ENCODE results near the gene MBP.

MBP gene

GRCh38 chr18:77012806-77013541, 119.6 kb downstream of the MBP start:
- Histone ChIP-seq H3K36me3 (replicated peaks) (no peaks in the 10 kb centered on the region), H3K9me3 (no peaks in the 10 kb centered on the region), H3K27me3 (ENCODE audit: low read depth) (no peaks in the 10 kb centered on the region), H3K4me1 (no peaks in the 10 kb centered on the region), H3K4me3 (no peak overlapping the region)
- DNase-seq (ENCODE audit: low spot score in 2 of 2) = no peak
- in situ Hi-C loops (cut with MboI; ENCODE audit: low sequenced_read_pairs) = no loop called here

GRCh38 chr18:77012120-77012519, 120.5 kb downstream of the MBP start:
- Histone ChIP-seq H3K4me3 (no peak overlapping the region), H3K27me3 (ENCODE audit: low read depth) (no peaks in the 10 kb centered on the region), H3K4me1 (no peaks in the 10 kb centered on the region), H3K36me3 (replicated peaks) (no peaks in the 10 kb centered on the region), H3K9me3 (no peaks in the 10 kb centered on the region)
- in situ Hi-C loops (cut with MboI; ENCODE audit: low sequenced_read_pairs) = no loop called here
- DNase-seq (ENCODE audit: low spot score in 2 of 2) = no peak

- Histone ChIP-seq H3K4me1 (no peaks in the 10 kb centered on the region), H3K36me3 (replicated peaks) (no peaks in the 10 kb centered on the region), H3K27me3 (ENCODE audit: low read depth) (0 out of 2 replicates have a peak, but pooled peaks cover under 1% of the 10 kb centered on the region), H3K4me3 (no peak overlapping the region), H3K9me3 (no peaks in the 10 kb centered on the region)
- in situ Hi-C loops (cut with MboI; ENCODE audit: low sequenced_read_pairs) = no loop called here
- DNase-seq (ENCODE audit: low spot score in 2 of 2) = no peak
Observed at GRCh38 chr18:77009675-77010074, 122.9 kb downstream of the MBP start.

- no peak overlapping the region for H3K4me3 ChIP-seq
- H3K27me3 ChIP-seq (ENCODE audit: low read depth) = 0 out of 2 replicates have a peak, but pooled peaks cover 3% of the 10 kb centered on the region
- H3K4me1 ChIP-seq = no peaks in the 10 kb centered on the region
- no peaks in the 10 kb centered on the region for H3K36me3 ChIP-seq (replicated peaks)
- no peaks in the 10 kb centered on the region for H3K9me3 ChIP-seq
- DNase-seq (ENCODE audit: low spot score in 2 of 2) = no peak
- in situ Hi-C loops (cut with MboI; ENCODE audit: low sequenced_read_pairs) = no loop called here
Observed at GRCh38 chr18:77008576-77009315, 123.8 kb downstream of the MBP start.

- H3K27me3 ChIP-seq (ENCODE audit: low read depth) = 0 out of 2 replicates have a peak, but pooled peaks cover 3% of the 10 kb centered on the region
Observed at GRCh38 chr18:77008006-77008405, 124.6 kb downstream of the MBP start.

GRCh38 chr18:77007251-77007650, 125.3 kb downstream of the MBP start:
- no peak for DNase-seq (ENCODE audit: low spot score in 2 of 2)
- no peaks in the 10 kb centered on the region for H3K9me3 ChIP-seq
- 0 out of 2 replicates have a peak, but pooled peaks cover 3% of the 10 kb centered on the region for H3K27me3 ChIP-seq (ENCODE audit: low read depth)
- in situ Hi-C loops (cut with MboI; ENCODE audit: low sequenced_read_pairs) = no loop called here
- H3K4me1 ChIP-seq = no peaks in the 10 kb centered on the region
- H3K36me3 ChIP-seq (replicated peaks) = no peaks in the 10 kb centered on the region
- no peak overlapping the region for H3K4me3 ChIP-seq

More at GRCh38 chr18:77008006-77008405, 124.6 kb downstream of the MBP start:
- Histone ChIP-seq H3K4me1 (no peaks in the 10 kb centered on the region), H3K36me3 (replicated peaks) (no peaks in the 10 kb centered on the region), H3K9me3 (no peaks in the 10 kb centered on the region), H3K4me3 (no peak overlapping the region)
- in situ Hi-C loops (cut with MboI; ENCODE audit: low sequenced_read_pairs) = no loop called here
- no peak for DNase-seq (ENCODE audit: low spot score in 2 of 2)

- Histone ChIP-seq H3K36me3 (replicated peaks) (no peaks in the 10 kb centered on the region), H3K9me3 (no peaks in the 10 kb centered on the region), H3K4me1 (no peaks in the 10 kb centered on the region), H3K4me3 (no peak overlapping the region), H3K27me3 (ENCODE audit: low read depth) (0 out of 2 replicates have a peak, but pooled peaks cover 3% of the 10 kb centered on the region)
- DNase-seq (ENCODE audit: low spot score in 2 of 2) = no peak
- in situ Hi-C loops (cut with MboI; ENCODE audit: low sequenced_read_pairs) = no loop called here
Observed at GRCh38 chr18:77006305-77007175, 126.0 kb downstream of the MBP start.

GRCh38 chr18:77005651-77006195, 126.9 kb downstream of the MBP start:
- Histone ChIP-seq H3K4me1 (no peaks in the 10 kb centered on the region), H3K4me3 (no peak overlapping the region), H3K9me3 (no peaks in the 10 kb centered on the region), H3K36me3 (replicated peaks) (no peaks in the 10 kb centered on the region), H3K27me3 (ENCODE audit: low read depth) (0 out of 2 replicates have a peak, but pooled peaks cover 3% of the 10 kb centered on the region)
- DNase-seq (ENCODE audit: low spot score in 2 of 2) = no peak
- in situ Hi-C loops (cut with MboI; ENCODE audit: low sequenced_read_pairs) = no loop called here

- Histone ChIP-seq H3K4me1 (no peaks in the 10 kb centered on the region), H3K36me3 (replicated peaks) (no peaks in the 10 kb centered on the region), H3K4me3 (no peak overlapping the region), H3K27me3 (ENCODE audit: low read depth) (0 out of 2 replicates have a peak, but pooled peaks cover 3% of the 10 kb centered on the region), H3K9me3 (no peaks in the 10 kb centered on the region)
- no peak for DNase-seq (ENCODE audit: low spot score in 2 of 2)
- in situ Hi-C loops (cut with MboI; ENCODE audit: low sequenced_read_pairs) = no loop called here
Observed at GRCh38 chr18:77004555-77005380, 127.8 kb downstream of the MBP start.

GRCh38 chr18:77003316-77003715, 129.3 kb downstream of the MBP start:
- Histone ChIP-seq H3K4me3 (no peak overlapping the region), H3K4me1 (no peaks in the 10 kb centered on the region), H3K36me3 (replicated peaks) (no peaks in the 10 kb centered on the region), H3K9me3 (no peaks in the 10 kb centered on the region), H3K27me3 (ENCODE audit: low read depth) (0 out of 2 replicates have a peak, but pooled peaks cover 3% of the 10 kb centered on the region)
- in situ Hi-C loops (cut with MboI; ENCODE audit: low sequenced_read_pairs) = no loop called here
- DNase-seq (ENCODE audit: low spot score in 2 of 2) = no peak

GRCh38 chr18:77002496-77002895, 130.1 kb downstream of the MBP start:
- no peak for DNase-seq (ENCODE audit: low spot score in 2 of 2)
- in situ Hi-C loops (cut with MboI; ENCODE audit: low sequenced_read_pairs) = no loop called here
- no peak overlapping the region for H3K4me3 ChIP-seq

GRCh38 chr18:77001979-77002378, 130.6 kb downstream of the MBP start:
- Histone ChIP-seq H3K36me3 (replicated peaks) (no peaks in the 10 kb centered on the region), H3K27me3 (ENCODE audit: low read depth) (0 out of 2 replicates have a peak, but pooled peaks cover 3% of the 10 kb centered on the region), H3K9me3 (no peaks in the 10 kb centered on the region), H3K4me3 (no peak overlapping the region), H3K4me1 (no peaks in the 10 kb centered on the region)
- no peak for DNase-seq (ENCODE audit: low spot score in 2 of 2)
- in situ Hi-C loops (cut with MboI; ENCODE audit: low sequenced_read_pairs) = no loop called here

More at GRCh38 chr18:77002496-77002895, 130.1 kb downstream of the MBP start:
- H3K9me3 ChIP-seq = no peaks in the 10 kb centered on the region
- H3K4me1 ChIP-seq = no peaks in the 10 kb centered on the region
- no peaks in the 10 kb centered on the region for H3K36me3 ChIP-seq (replicated peaks)
- H3K27me3 ChIP-seq (ENCODE audit: low read depth) = 0 out of 2 replicates have a peak, but pooled peaks cover 3% of the 10 kb centered on the region

Data from HAP-1 (cell line).